ENCODE measurements around the gene MYH6. TPM values are rescaled to one million over a fixed set of nuclear protein-coding genes. Genes with fewer than 3 reads are reported as not detected.

MYH6 gene
- total RNA-seq, 1 experiment from 2014 or later = not detected

- DNase-seq (ENCODE audit: low spot score) = no peak
- POLR2A ChIA-PET (ENCODE audit: low non-redundant PET) = no interaction called here
- TF ChIP-seq CTCF (conservative IDR thresholded peaks at IDR 0.05; ENCODE audit: low read depth, low read length) (no peak), EZH2 (IDR thresholded peaks at IDR 0.05; ENCODE audit: borderline replicate concordance, low read depth, low read length, poor library complexity, severe bottlenecking) (no peak)
- CTCF ChIA-PET = interaction anchor here (0.6 kb wide), 2 partner anchors 41 to 66 kb away, joined by 3 to 5 read pairs; no protein-coding TSS in a partner anchor
- Histone ChIP-seq H3K36me3 (ENCODE audit: insufficient read depth, low read length, poor library complexity, severe bottlenecking) (peaks cover 65% of the 10 kb centered on the region), H3K27ac (ENCODE audit: low read depth, low read length, poor library complexity, severe bottlenecking) (no peak overlapping the region), H3K4me3 (ENCODE audit: low read depth, low read length, poor library complexity, severe bottlenecking) (no peak overlapping the region), H3K9me3 (ENCODE audit: low read depth, low read length, poor library complexity, severe bottlenecking) (no peaks in the 10 kb centered on the region), H3K4me1 (ENCODE audit: insufficient read depth, low read length, poor library complexity, severe bottlenecking) (peaks cover 14% of the 10 kb centered on the region), H3K27me3 (replicated peaks; ENCODE audit: insufficient read depth, low read depth, low read length, poor library complexity) (no peaks in the 10 kb centered on the region)
- BruUV-seq (replicated peaks) = no TSS peak
- intact Hi-C loops (cut with micrococcal nuclease; ENCODE audit: unreplicated experiment) = no loop called here
Observed at GRCh38 chr14:23361320-23361719, 46.8 kb downstream of the MYH6 start.

DNA sequence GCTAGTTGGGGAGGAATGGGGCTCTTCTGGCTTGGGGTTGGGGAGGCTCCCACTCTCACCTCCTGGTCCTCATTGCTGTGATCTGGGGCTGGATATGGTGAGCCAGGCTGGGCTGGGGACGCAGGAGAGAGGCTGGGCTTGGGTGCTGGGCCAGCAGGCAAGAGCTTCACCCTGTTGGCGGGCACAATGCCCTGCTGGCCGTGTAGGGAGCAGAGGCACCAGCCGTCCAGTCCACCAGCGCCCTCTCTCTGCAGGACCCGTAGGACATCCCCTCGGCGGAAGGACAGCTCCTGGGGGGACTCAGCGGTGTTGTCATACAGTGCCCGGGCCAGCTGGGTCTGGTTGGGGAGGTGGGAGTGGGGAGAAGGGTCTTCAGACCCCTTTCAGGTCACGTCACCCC lies 47.6 kb downstream of the MYH6 start:
- ChIA-PET CTCF (no interaction called here), POLR2A (ENCODE audit: low non-redundant PET) (no interaction called here)
- Histone ChIP-seq H3K36me3 (ENCODE audit: insufficient read depth, low read length, poor library complexity, severe bottlenecking) (peaks cover 70% of the 10 kb centered on the region), H3K27ac (ENCODE audit: low read depth, low read length, poor library complexity, severe bottlenecking) (peak overlapping the region; percentile 16), H3K27me3 (replicated peaks; ENCODE audit: insufficient read depth, low read depth, low read length, poor library complexity) (no peaks in the 10 kb centered on the region), H3K4me3 (ENCODE audit: low read depth, low read length, poor library complexity, severe bottlenecking) (no peak overlapping the region), H3K9me3 (ENCODE audit: low read depth, low read length, poor library complexity, severe bottlenecking) (no peaks in the 10 kb centered on the region), H3K4me1 (ENCODE audit: insufficient read depth, low read length, poor library complexity, severe bottlenecking) (peaks cover 11% of the 10 kb centered on the region)
- TF ChIP-seq EZH2 (IDR thresholded peaks at IDR 0.05; ENCODE audit: borderline replicate concordance, low read depth, low read length, poor library complexity, severe bottlenecking) (no peak), CTCF (conservative IDR thresholded peaks at IDR 0.05; ENCODE audit: low read depth, low read length) (0 out of 2 replicates have a peak, but pooled peaks have one; percentile 18)
- no peak for DNase-seq (ENCODE audit: low spot score)
- intact Hi-C loops (cut with micrococcal nuclease; ENCODE audit: unreplicated experiment) = no loop called here
- no TSS peak for BruUV-seq (replicated peaks)

GRCh38 chr14:23359722-23360447 lies 48.2 kb downstream of the MYH6 start:
- ChIA-PET POLR2A (ENCODE audit: low non-redundant PET) (no interaction called here), CTCF (no interaction called here)
- DNase-seq (ENCODE audit: low spot score) = no peak
- BruUV-seq (replicated peaks) = no TSS peak
- H3K27ac ChIP-seq (ENCODE audit: low read depth, low read length, poor library complexity, severe bottlenecking) = no peak overlapping the region
- TF ChIP-seq EZH2 (IDR thresholded peaks at IDR 0.05; ENCODE audit: borderline replicate concordance, low read depth, low read length, poor library complexity, severe bottlenecking) = no peak
- TF ChIP-seq CTCF (conservative IDR thresholded peaks at IDR 0.05; ENCODE audit: low read depth, low read length) = no peak
- intact Hi-C loops (cut with micrococcal nuclease; ENCODE audit: unreplicated experiment) = no loop called here
- no peaks in the 10 kb centered on the region for H3K9me3 ChIP-seq (ENCODE audit: low read depth, low read length, poor library complexity, severe bottlenecking)
- no peak overlapping the region for H3K4me3 ChIP-seq (ENCODE audit: low read depth, low read length, poor library complexity, severe bottlenecking)
- H3K4me1 ChIP-seq (ENCODE audit: insufficient read depth, low read length, poor library complexity, severe bottlenecking) = peaks cover 11% of the 10 kb centered on the region
- H3K36me3 ChIP-seq (ENCODE audit: insufficient read depth, low read length, poor library complexity, severe bottlenecking) = peaks cover 70% of the 10 kb centered on the region
- H3K27me3 ChIP-seq (replicated peaks; ENCODE audit: insufficient read depth, low read depth, low read length, poor library complexity) = no peaks in the 10 kb centered on the region

Measured in A673 (cell line).